ENCODE measurements around the gene U2SURP. TPM values are rescaled to one million over a fixed set of nuclear protein-coding genes. Genes with fewer than 3 reads are reported as not detected.

Gene U2SURP
- total and polyA plus RNA-seq, 2 donors (not counting 3 experiments of a cell fraction or from before 2014, with no cell fraction given), result 12.6 to 92.4 TPM

DNA sequence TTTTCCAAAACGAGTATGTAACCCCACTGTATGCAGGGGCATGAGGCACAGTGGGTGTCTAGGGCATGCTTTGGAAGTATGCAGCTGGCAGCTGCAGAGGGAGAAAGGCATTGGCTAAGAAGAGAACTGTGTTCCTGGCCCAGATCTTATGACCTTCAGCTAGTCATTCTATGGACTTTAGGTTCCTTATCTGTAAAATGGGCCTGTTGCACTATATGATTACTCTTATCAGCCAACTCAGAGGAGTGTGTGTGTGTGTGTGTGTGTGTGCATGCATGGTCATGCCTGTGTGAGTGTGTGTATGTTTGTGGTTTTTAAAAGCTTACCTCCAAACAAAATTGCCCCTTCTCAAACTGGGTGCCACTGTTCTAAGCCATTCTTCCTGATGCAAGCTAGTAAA is 90.8 kb downstream of the U2SURP start:
- POLR2A ChIA-PET, result no interaction called here
- BruUV-seq (replicated peaks), result no TSS peak

More for the DNA sequence above, 90.8 kb downstream of the U2SURP start:
- DNase-seq (ENCODE audit: low read depth, low spot score) (no peak), FAIRE-seq (no peak)
- TF ChIP-seq GATA2 (IDR thresholded peaks at IDR 0.05; ENCODE audit: insufficient read depth, insufficient read length, low read depth, low read length) (no peak), POLR2AphosphoS5 (IDR thresholded peaks at IDR 0.05; ENCODE audit: insufficient read depth, low read depth, low read length) (no peak), MYC (IDR thresholded peaks at IDR 0.05; ENCODE audit: low read depth, low read length) (no peak), POLR2A (IDR thresholded peaks at IDR 0.05; ENCODE audit: low read depth, low read length) (no peak), FOS (IDR thresholded peaks at IDR 0.05; ENCODE audit: borderline replicate concordance, insufficient read depth, low read length) (no peak), EZH2 (IDR thresholded peaks at IDR 0.05; ENCODE audit: borderline replicate concordance, low read depth, low read length, severe bottlenecking) (no peak), JUN (IDR thresholded peaks at IDR 0.05; ENCODE audit: borderline replicate concordance, insufficient read depth, insufficient read length, low read depth) (no peak)
- TF ChIP-seq, protein P1, sequence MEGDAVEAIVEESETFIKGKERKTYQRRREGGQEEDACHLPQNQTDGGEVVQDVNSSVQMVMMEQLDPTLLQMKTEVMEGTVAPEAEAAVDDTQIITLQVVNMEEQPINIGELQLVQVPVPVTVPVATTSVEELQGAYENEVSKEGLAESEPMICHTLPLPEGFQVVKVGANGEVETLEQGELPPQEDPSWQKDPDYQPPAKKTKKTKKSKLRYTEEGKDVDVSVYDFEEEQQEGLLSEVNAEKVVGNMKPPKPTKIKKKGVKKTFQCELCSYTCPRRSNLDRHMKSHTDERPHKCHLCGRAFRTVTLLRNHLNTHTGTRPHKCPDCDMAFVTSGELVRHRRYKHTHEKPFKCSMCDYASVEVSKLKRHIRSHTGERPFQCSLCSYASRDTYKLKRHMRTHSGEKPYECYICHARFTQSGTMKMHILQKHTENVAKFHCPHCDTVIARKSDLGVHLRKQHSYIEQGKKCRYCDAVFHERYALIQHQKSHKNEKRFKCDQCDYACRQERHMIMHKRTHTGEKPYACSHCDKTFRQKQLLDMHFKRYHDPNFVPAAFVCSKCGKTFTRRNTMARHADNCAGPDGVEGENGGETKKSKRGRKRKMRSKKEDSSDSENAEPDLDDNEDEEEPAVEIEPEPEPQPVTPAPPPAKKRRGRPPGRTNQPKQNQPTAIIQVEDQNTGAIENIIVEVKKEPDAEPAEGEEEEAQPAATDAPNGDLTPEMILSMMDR (IDR thresholded peaks at IDR 0.05; ENCODE audit: extremely low read depth in 1 of 2, insufficient read depth in 1 of 2, low read depth in 1 of 2, low read length in 2 of 2), result no peak
- TF ChIP-seq, protein P2, sequence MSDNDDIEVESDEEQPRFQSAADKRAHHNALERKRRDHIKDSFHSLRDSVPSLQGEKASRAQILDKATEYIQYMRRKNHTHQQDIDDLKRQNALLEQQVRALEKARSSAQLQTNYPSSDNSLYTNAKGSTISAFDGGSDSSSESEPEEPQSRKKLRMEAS (IDR thresholded peaks at IDR 0.05; ENCODE audit: insufficient read depth, insufficient read length), result no peak
- Histone ChIP-seq H3K79me2 (ENCODE audit: control insufficient read depth, insufficient read depth, low read length) (no peaks in the 10 kb centered on the region), H3K27ac (ENCODE audit: insufficient read depth, low read depth, low read length) (no peak overlapping the region), H4K20me1 (replicated peaks; ENCODE audit: control insufficient read depth, extremely low read depth, insufficient read depth, low read length) (no peaks in the 10 kb centered on the region), H3K9me3 (replicated peaks; ENCODE audit: control insufficient read depth, insufficient read depth, low read length) (no peaks in the 10 kb centered on the region), H3K4me3 (replicated peaks in 1 of 3; ENCODE audit: insufficient read depth in 1 of 3, low read depth in 1 of 3, low read length in 3 of 3) (no peak overlapping the region), H3K4me1 (ENCODE audit: control insufficient read depth, extremely low read depth, insufficient read depth, low read length) (no peaks in the 10 kb centered on the region), H3K36me3 (ENCODE audit: control insufficient read depth in 2 of 2, extremely low read depth in 1 of 2, insufficient read depth in 2 of 2, low read length in 2 of 2) (no peaks in the 10 kb centered on the region), H3K9ac (replicated peaks; ENCODE audit: extremely low read depth, insufficient read depth, low read length) (no peak overlapping the region), H3K27me3 (ENCODE audit: control insufficient read depth in 2 of 2, insufficient read depth in 2 of 2, low read length in 2 of 2) (peaks cover 0 to under 1% of the 10 kb centered on the region in 2 experiments), H3K9me1 (replicated peaks; ENCODE audit: control insufficient read depth, extremely low read depth, insufficient read depth, low read length) (no peaks in the 10 kb centered on the region), H3K4me2 (ENCODE audit: insufficient read depth, low read length) (no peak overlapping the region), H2AFZ (ENCODE audit: low read depth, low read length) (no peak overlapping the region)
- CTCF ChIA-PET, result interaction anchor here (1.1 kb wide), 1 partner anchor 582 kb away, joined by 3 read pairs; no protein-coding TSS in a partner anchor
- dilution Hi-C loops (cut with MboI; ENCODE audit: extremely low pct_ligation_motif_present, low sequenced_read_pairs), result no loop called here
- intact Hi-C loops (cut with micrococcal nuclease), result no loop called here
